Suprapubic skin (tissue), 4 donors: ENCODE data around the gene PPP2R2B. TPM values are rescaled to one million over a fixed set of nuclear protein-coding genes. Genes with fewer than 3 reads are reported as not detected.

Source experiments
- DNase-seq, 2 donors: peaks; one replicate each; pipeline ENCODE4 v3.0.0-alpha.2; 2019; ENCODE audit warnings: low spot score in 2 of 2
- H3K27ac ChIP-seq: fragments of 200-600 bp; sonication (generic); one replicate; pipeline ENCODE4 v1.5.1; 2019
- H3K27me3 ChIP-seq: fragments of 200-600 bp; sonication (generic); one replicate; pipeline ENCODE4 v1.5.1; 2019
- H3K36me3 ChIP-seq: fragments of 200-600 bp; sonication (generic); one replicate; pipeline ENCODE4 v1.5.1; 2019
- H3K4me1 ChIP-seq: fragments of 200-600 bp; sonication (generic); one replicate; pipeline ENCODE4 v1.5.1; 2019
- H3K4me3 ChIP-seq: fragments of 200-600 bp; sonication (generic); one replicate; pipeline ENCODE4 v1.5.1; 2019; ENCODE audit warnings: mild to moderate bottlenecking
- H3K9me3 ChIP-seq: fragments of 200-600 bp; sonication (generic); one replicate; pipeline ENCODE4 v1.5.1; 2019
- EP300 ChIP-seq: sonication (generic); formaldehyde crosslinking; IDR thresholded peaks from one replicate; pipeline ENCODE4 v1.6.1; 2017; ENCODE audit warnings: antibody characterized with exemption
- POLR2A ChIP-seq, 2 donors: fragments of 450-650 bp; IDR thresholded peaks; one replicate each; pipeline ENCODE4 v1.6.1; 2017; ENCODE audit warnings: antibody characterized with exemption in 2 of 2, mild to moderate bottlenecking in 2 of 2, moderate library complexity in 2 of 2
- POLR2AphosphoS5 ChIP-seq, 3 donors: sonication (generic); formaldehyde crosslinking; IDR thresholded peaks; one replicate each; pipeline ENCODE4 v1.6.1; 2017; ENCODE audit warnings: antibody characterized with exemption in 3 of 3
- WGBS: methylation state at CpG from one replicate; pipeline ENCODE4 v1.1.5; 2018; 5-methylcytosine and 5-hydroxymethylcytosine counted together
- total RNA-seq, 4 donors: library from RNA; depleted of rRNA; stranded (reverse); fragments of >200 nt; gene quantifications; one replicate each; pipeline ENCODE4 v1.1.0, GENCODE V29; 2016
- TF ChIP-seq, protein P1 (sequence below), 2 donors: fragments of 200-600 bp in 1 of 2; fragments of 450-650 bp in 1 of 2; sonication (generic) in 1 of 2; IDR thresholded peaks; one replicate each; pipeline ENCODE4 v1.5.1; 2016 to 2019; ENCODE audit warnings: antibody characterized with exemption in 2 of 2, mild to moderate bottlenecking in 1 of 2, moderate library complexity in 1 of 2

Gene PPP2R2B
- total RNA-seq, 4 donors from 2014 or later: 1.2 to 6.4 (median 3.8) TPM

DNA sequence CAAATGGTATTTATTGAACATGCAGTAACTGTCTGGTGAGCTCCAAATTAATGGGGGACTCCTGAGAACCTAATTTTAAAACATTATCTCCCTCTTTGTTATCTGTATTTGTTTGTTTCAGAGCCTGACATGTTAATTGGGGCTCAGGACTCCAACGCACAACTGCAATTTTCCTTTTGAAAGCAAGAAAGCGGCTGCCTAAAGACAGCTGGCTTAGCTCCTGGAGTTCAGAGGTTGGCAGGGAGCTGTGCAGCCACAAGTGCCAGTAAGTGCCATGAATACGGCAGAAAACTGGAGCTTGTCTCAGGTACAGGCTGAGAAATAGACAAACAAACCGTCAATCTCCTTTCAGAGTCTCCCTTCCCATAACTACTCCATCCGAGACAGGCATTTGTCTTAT is 80.9 kb downstream of the PPP2R2B start:
- Histone ChIP-seq H3K27me3 (no peaks in the 10 kb centered on the region), H3K27ac (no peak overlapping the region), H3K4me3 (no peak overlapping the region), H3K4me1 (peaks cover 14% of the 10 kb centered on the region), H3K36me3 (no peaks in the 10 kb centered on the region), H3K9me3 (no peaks in the 10 kb centered on the region)
- TF ChIP-seq POLR2A (IDR thresholded peaks at IDR 0.05) (no peak), EP300 (no peak), POLR2AphosphoS5 (IDR thresholded peaks at IDR 0.05) (no peak)
- TF ChIP-seq, protein P1, sequence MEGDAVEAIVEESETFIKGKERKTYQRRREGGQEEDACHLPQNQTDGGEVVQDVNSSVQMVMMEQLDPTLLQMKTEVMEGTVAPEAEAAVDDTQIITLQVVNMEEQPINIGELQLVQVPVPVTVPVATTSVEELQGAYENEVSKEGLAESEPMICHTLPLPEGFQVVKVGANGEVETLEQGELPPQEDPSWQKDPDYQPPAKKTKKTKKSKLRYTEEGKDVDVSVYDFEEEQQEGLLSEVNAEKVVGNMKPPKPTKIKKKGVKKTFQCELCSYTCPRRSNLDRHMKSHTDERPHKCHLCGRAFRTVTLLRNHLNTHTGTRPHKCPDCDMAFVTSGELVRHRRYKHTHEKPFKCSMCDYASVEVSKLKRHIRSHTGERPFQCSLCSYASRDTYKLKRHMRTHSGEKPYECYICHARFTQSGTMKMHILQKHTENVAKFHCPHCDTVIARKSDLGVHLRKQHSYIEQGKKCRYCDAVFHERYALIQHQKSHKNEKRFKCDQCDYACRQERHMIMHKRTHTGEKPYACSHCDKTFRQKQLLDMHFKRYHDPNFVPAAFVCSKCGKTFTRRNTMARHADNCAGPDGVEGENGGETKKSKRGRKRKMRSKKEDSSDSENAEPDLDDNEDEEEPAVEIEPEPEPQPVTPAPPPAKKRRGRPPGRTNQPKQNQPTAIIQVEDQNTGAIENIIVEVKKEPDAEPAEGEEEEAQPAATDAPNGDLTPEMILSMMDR (IDR thresholded peaks at IDR 0.05): no peak
- WGBS: 76% methylated on average over 5 of the region's 5 CpGs
- no peak for DNase-seq

DNA sequence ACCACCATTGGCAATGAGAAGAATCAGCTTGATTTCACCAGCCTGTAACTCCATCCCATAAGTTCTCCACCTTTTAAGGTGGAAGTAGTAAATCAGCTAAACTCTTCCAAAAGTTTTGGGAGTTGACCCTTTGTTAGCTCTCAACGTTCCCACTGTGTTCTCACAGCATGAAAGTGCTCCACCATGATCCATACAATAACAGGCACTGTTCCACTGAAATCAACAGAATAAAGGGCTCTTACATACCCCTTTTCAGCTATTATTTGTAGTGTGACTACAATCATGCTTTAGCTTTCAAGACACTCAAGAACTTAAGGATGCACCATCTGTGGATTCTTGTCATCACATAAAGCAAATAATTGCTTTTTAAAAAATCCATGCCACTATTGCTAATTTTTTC is 81.6 kb downstream of the PPP2R2B start:
- H3K36me3 ChIP-seq: no peaks in the 10 kb centered on the region
- H3K4me3 ChIP-seq: no peak overlapping the region
- H3K4me1 ChIP-seq: peaks cover 14% of the 10 kb centered on the region
- WGBS: 33% methylated on average over 1 of the region's 1 CpG
- no peak for DNase-seq
- TF ChIP-seq, protein P1 (IDR thresholded peaks at IDR 0.05): no peak
- TF ChIP-seq EP300: no peak
- no peak for TF ChIP-seq POLR2AphosphoS5 (IDR thresholded peaks at IDR 0.05)
- TF ChIP-seq POLR2A (IDR thresholded peaks at IDR 0.05): no peak
- H3K27ac ChIP-seq: no peak overlapping the region
- no peaks in the 10 kb centered on the region for H3K27me3 ChIP-seq
- H3K9me3 ChIP-seq: no peaks in the 10 kb centered on the region

DNA sequence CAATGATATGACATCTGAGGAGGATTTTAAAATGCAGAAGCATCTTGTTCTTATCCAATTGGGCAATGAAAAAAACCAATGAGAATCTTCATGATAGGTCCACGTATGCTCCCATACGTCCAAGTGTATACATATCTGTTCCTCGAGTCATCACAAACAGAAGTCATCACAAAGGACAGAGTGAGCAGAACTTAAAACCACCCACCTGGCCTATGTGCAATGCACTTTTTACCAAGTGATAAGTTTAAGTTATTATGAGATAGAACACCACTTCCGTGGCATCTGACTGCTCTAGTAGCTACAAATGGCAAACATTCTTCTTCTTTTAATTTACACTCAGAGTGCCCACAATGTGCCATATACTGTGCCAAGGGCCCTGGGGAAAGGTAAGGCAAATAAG is 82.4 kb downstream of the PPP2R2B start:
- no peak for DNase-seq
- Histone ChIP-seq H3K27ac (no peak overlapping the region), H3K36me3 (no peaks in the 10 kb centered on the region), H3K4me1 (peaks cover 14% of the 10 kb centered on the region), H3K27me3 (no peaks in the 10 kb centered on the region), H3K4me3 (no peak overlapping the region), H3K9me3 (no peaks in the 10 kb centered on the region)
- TF ChIP-seq, protein P1 (IDR thresholded peaks at IDR 0.05): no peak
- TF ChIP-seq EP300: no peak
- no peak for TF ChIP-seq POLR2A (IDR thresholded peaks at IDR 0.05)
- no peak for TF ChIP-seq POLR2AphosphoS5 (IDR thresholded peaks at IDR 0.05)
- WGBS: 80% methylated on average over 4 of the region's 4 CpGs

DNA sequence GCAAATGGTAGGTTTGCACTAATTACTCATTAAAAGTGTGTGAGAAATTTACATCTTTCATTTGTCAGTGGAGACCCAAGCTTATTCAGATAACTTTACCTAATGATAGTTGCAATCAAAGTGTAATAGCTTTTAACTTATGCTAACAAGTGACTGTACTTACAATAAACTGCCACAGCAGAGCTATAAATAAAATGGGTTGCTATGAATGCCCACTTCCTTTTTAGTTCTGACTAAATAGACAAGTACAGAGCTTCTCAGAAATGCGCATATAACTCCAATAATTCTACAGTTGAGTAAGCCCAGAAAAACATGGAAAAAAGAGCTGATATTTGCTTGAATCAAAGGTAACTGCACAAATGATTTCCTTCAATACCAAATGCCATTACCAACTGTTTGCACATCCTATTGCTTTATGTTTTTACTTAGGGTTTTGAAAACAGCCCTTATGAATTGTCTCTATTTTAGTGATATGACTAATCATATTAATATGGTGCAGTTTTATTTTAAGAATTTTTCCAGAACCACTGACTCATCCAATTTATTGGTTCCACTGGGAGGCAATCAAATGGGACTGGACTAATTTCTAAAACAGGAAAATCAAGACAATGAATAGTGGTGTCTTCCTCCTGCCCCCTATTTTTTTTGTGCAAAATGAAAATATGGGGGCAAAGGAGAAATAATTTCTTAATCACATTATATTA is 84.1 kb downstream of the PPP2R2B start:
- no peaks in the 10 kb centered on the region for H3K27me3 ChIP-seq
- H3K4me3 ChIP-seq: no peak overlapping the region
- H3K36me3 ChIP-seq: no peaks in the 10 kb centered on the region
- H3K4me1 ChIP-seq: peaks cover 14% of the 10 kb centered on the region
- no peak for DNase-seq
- no peaks in the 10 kb centered on the region for H3K9me3 ChIP-seq
- TF ChIP-seq EP300 (no peak), POLR2AphosphoS5 (IDR thresholded peaks at IDR 0.05) (no peak), POLR2A (IDR thresholded peaks at IDR 0.05) (no peak)
- TF ChIP-seq, protein P1 (IDR thresholded peaks at IDR 0.05): no peak
- WGBS: 57% methylated on average over 1 of the region's 1 CpG
- no peak overlapping the region for H3K27ac ChIP-seq

DNA sequence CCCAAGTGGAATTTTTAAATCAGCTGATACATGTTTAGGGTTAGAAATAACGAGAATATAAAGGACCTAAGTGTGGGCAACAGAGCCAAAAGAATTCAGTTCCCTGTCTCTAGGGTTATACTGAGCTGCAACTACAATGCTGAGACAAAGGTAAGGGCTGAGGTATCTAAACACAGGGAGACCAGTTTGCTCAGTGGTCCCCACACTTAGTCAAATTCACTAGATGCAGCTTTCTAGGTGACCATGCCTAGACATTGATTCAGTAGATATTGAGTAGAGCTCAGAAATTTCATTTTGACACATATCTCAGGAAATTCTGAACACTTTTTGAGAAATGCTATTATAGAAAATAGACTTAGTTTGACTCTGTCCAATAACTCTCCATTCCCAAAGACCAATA is 84.8 kb downstream of the PPP2R2B start:
- H3K4me1 ChIP-seq: peaks cover 14% of the 10 kb centered on the region
- no peak for DNase-seq
- H3K27ac ChIP-seq: no peak overlapping the region
- TF ChIP-seq, protein P1 (IDR thresholded peaks at IDR 0.05): no peak
- TF ChIP-seq POLR2A (IDR thresholded peaks at IDR 0.05) (no peak), POLR2AphosphoS5 (IDR thresholded peaks at IDR 0.05) (no peak), EP300 (no peak)
- no peak overlapping the region for H3K4me3 ChIP-seq
- H3K36me3 ChIP-seq: no peaks in the 10 kb centered on the region
- no peaks in the 10 kb centered on the region for H3K9me3 ChIP-seq
- 91% methylated on average over 1 of the region's 1 CpG for WGBS
- H3K27me3 ChIP-seq: no peaks in the 10 kb centered on the region
